A549 (cell line): ENCODE data around the gene ADAMTS12.

Experiments
- BHLHE40 ChIP-seq: IDR thresholded peaks from 2 replicates; pipeline ENCODE4 v1.6.1; 2012; ENCODE audit warnings: low read depth, low read length, inconsistent platforms
- CTCF ChIP-seq: fragments of >200 bp; sonication (Bioruptor Twin); formaldehyde crosslinking; IDR thresholded peaks from 3 replicates; pipeline ENCODE4 v1.5.1; 2016
- JUNB ChIP-seq: fragments of >200 bp; sonication (Bioruptor Twin); formaldehyde crosslinking; IDR thresholded peaks from 2 replicates; pipeline ENCODE4 v1.6.1; 2016
- KDM5A ChIP-seq: fragments of 200-600 bp; sonication (generic); IDR thresholded peaks from 2 replicates; pipeline ENCODE4 v1.6.1; 2016; ENCODE audit warnings: antibody characterized with exemption, mild to moderate bottlenecking
- POLR2A ChIP-seq: IDR thresholded peaks from 2 replicates; pipeline ENCODE4 v1.6.1; 2012; ENCODE audit warnings: mild to moderate bottlenecking, low read length
- ZFP36 ChIP-seq: fragments of 450-650 bp; IDR thresholded peaks from 2 replicates; pipeline ENCODE4 v1.6.1; 2014; ENCODE audit warnings: borderline replicate concordance; ENCODE audit not compliant: partially characterized antibody

GRCh38 chr5:33857037-33857436 is 34.8 kb downstream of the ADAMTS12 start:
- TF ChIP-seq CTCF (no peak), POLR2A (no peak), BHLHE40 (no peak), KDM5A (no peak), JUNB (no peak), ZFP36 (no peak)
